Ascending aorta (tissue), 2 donors: Measurements from ENCODE around the gene GOSR2. TPM values are rescaled to one million over a fixed set of nuclear protein-coding genes. Genes with fewer than 3 reads are reported as not detected.

Experiments
- DNase-seq, 2 donors: peaks; one replicate each; pipeline ENCODE4 v3.0.0-alpha.2; 2019; ENCODE audit warnings: low spot score in 2 of 2
- H3K27ac ChIP-seq, 2 donors: fragments of 200-600 bp; sonication (generic); one replicate each; pipeline ENCODE4 v1.5.1; 2016 to 2017; ENCODE audit warnings: mild to moderate bottlenecking in 1 of 2
- H3K27me3 ChIP-seq: fragments of 200-600 bp; sonication (generic); one replicate; pipeline ENCODE4 v1.5.1; 2017
- H3K36me3 ChIP-seq, 2 donors: fragments of 200-600 bp; sonication (generic); one replicate each; pipeline ENCODE4 v1.5.1; 2016
- H3K4me1 ChIP-seq, 2 donors: fragments of 200-600 bp; sonication (generic); one replicate each; pipeline ENCODE4 v1.5.1; 2016 to 2017; ENCODE audit warnings: mild to moderate bottlenecking in 1 of 2
- H3K4me3 ChIP-seq, 2 donors: fragments of 200-600 bp; sonication (generic); one replicate each; pipeline ENCODE4 v1.5.1; 2016 to 2017; ENCODE audit warnings: mild to moderate bottlenecking in 1 of 2
- H3K9me3 ChIP-seq, 2 donors: fragments of 200-600 bp; sonication (generic); one replicate each; pipeline ENCODE4 v1.5.1; 2016
- intact Hi-C: fragments of 100-400 bp; cut with DNase I; formaldehyde crosslinking; loops from one replicate; pipeline ENCODE4 v1.15.1; 2023
- total RNA-seq: library from RNA; depleted of rRNA; stranded (reverse); fragments of >200 nt; gene quantifications from one replicate; pipeline ENCODE4 v1.1.0, GENCODE V29; 2016
- TF ChIP-seq, protein P1 (sequence below), 3 experiments: fragments of 200-600 bp in 2 of 3; fragments of 450-650 bp in 1 of 3; sonication (generic) in 2 of 3; IDR thresholded peaks; one replicate each; pipeline ENCODE4 v1.5.1; 2016 to 2019; ENCODE audit warnings: antibody characterized with exemption in 3 of 3, mild to moderate bottlenecking in 1 of 3, moderate library complexity in 1 of 3

GOSR2 gene
- total RNA-seq, 1 donor from 2014 or later = 36.4 TPM

DNA sequence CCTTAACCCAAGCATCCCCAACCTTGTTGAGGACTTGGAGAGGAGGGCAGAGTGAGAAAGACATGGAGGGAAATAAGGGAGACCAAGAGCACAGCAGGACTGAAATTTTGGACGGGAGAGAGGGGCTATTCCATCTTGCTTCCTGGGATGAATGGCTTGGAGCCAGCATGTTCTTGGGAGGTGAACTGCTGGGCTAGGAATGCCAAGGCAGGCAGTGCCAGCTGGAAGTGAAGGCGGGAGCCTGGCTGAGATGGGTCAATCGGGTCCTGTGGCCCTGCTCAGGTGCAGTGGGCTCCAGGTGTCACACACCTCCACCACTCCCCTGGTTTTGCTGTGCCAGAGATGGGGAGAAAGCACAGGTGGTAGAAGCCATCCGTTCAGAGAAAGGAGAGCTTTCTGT, 46.0 kb upstream of the GOSR2 start:
- Histone ChIP-seq H3K4me3 (no peak overlapping the region), H3K27me3 (no peaks in the 10 kb centered on the region), H3K9me3 (no peaks in the 10 kb centered on the region), H3K27ac (no peak overlapping the region), H3K36me3 (no peaks in the 10 kb centered on the region), H3K4me1 (no peaks in the 10 kb centered on the region)
- DNase-seq = no peak
- intact Hi-C loops = no loop called here
- TF ChIP-seq, protein P1, sequence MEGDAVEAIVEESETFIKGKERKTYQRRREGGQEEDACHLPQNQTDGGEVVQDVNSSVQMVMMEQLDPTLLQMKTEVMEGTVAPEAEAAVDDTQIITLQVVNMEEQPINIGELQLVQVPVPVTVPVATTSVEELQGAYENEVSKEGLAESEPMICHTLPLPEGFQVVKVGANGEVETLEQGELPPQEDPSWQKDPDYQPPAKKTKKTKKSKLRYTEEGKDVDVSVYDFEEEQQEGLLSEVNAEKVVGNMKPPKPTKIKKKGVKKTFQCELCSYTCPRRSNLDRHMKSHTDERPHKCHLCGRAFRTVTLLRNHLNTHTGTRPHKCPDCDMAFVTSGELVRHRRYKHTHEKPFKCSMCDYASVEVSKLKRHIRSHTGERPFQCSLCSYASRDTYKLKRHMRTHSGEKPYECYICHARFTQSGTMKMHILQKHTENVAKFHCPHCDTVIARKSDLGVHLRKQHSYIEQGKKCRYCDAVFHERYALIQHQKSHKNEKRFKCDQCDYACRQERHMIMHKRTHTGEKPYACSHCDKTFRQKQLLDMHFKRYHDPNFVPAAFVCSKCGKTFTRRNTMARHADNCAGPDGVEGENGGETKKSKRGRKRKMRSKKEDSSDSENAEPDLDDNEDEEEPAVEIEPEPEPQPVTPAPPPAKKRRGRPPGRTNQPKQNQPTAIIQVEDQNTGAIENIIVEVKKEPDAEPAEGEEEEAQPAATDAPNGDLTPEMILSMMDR (IDR thresholded peaks at IDR 0.05) = no peak

DNA sequence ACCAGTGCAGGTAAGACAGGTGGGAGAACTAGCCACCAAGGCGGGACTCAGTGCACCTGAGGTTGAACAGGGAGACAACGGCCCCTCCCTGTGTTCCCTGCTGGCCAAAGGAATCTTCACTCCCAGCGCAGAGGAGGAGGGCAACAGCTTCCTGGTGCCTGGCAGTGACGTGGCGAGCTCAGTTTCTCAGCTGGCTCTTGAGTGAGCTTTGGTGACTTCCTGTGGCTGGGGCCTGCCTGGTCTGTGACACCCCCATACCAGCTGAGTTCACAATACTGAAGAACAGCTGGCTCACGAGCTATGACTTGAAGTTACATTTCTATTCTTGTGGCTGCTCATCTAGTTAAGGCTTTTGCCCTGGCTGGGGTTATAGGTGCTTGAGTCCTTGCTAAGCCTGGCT, 45.5 kb upstream of the GOSR2 start:
- Histone ChIP-seq H3K27ac (peak overlapping the region in 1 of 2 donors; percentile 18), H3K4me1 (no peaks in the 10 kb centered on the region), H3K4me3 (no peak overlapping the region), H3K36me3 (no peaks in the 10 kb centered on the region), H3K9me3 (no peaks in the 10 kb centered on the region), H3K27me3 (no peaks in the 10 kb centered on the region)
- intact Hi-C loops = no loop called here
- DNase-seq = no peak
- TF ChIP-seq, protein P1 (IDR thresholded peaks at IDR 0.05) = no peak

DNA sequence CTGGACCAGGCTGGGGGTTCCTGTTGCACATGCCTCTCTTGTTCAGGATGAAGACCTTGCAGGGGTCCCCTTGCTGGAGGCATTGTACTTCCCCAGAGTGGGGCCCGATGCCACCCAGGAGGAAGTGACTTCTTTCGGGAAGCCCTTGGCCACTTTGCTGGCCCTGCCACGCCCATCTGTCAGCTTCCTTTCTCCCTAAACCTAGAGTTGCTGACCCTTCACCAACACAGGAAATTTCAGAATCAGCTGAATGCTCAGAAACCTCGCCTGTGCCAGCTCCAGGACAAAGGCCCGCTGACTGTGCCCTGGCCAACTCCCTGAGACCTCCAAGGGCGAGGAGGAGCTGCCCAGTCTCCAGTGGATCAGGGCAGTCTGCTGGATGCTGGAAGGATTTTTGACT, 44.9 kb upstream of the GOSR2 start:
- intact Hi-C loops = no loop called here
- H3K4me3 ChIP-seq = no peak overlapping the region
- no peaks in the 10 kb centered on the region for H3K9me3 ChIP-seq
- H3K4me1 ChIP-seq = no peaks in the 10 kb centered on the region
- no peak overlapping the region for H3K27ac ChIP-seq
- H3K27me3 ChIP-seq = no peaks in the 10 kb centered on the region
- DNase-seq = peak in 1 of 2 donors; percentile 71
- TF ChIP-seq, protein P1 (IDR thresholded peaks at IDR 0.05) = no peak
- no peaks in the 10 kb centered on the region for H3K36me3 ChIP-seq

DNA sequence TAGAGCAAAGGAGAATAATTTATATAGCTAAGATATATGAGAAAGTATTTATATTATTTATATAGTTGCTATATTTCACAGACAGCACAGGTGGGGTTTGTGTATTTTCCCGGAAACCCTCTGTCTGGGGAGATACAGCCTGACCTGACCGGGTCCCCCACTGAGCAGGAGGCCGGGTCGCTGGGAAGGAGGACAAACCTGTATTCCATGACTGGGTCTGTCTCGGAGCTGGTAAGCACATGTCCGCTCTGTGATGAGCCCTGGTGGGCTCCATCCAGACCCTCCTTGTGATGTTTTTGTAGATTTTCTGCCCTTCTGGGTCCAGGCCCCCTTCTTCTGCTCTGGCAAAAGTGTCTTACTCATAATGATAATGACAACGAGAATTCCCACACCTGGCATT, 43.9 kb upstream of the GOSR2 start:
- DNase-seq = no peak
- H3K27ac ChIP-seq = peak overlapping the region in 1 of 2 donors; percentile 36
- H3K27me3 ChIP-seq = no peaks in the 10 kb centered on the region
- TF ChIP-seq, protein P1 (IDR thresholded peaks at IDR 0.05) = no peak
- H3K4me3 ChIP-seq = no peak overlapping the region
- H3K9me3 ChIP-seq = no peaks in the 10 kb centered on the region
- intact Hi-C loops = no loop called here
- H3K36me3 ChIP-seq = no peaks in the 10 kb centered on the region
- no peaks in the 10 kb centered on the region for H3K4me1 ChIP-seq

DNA sequence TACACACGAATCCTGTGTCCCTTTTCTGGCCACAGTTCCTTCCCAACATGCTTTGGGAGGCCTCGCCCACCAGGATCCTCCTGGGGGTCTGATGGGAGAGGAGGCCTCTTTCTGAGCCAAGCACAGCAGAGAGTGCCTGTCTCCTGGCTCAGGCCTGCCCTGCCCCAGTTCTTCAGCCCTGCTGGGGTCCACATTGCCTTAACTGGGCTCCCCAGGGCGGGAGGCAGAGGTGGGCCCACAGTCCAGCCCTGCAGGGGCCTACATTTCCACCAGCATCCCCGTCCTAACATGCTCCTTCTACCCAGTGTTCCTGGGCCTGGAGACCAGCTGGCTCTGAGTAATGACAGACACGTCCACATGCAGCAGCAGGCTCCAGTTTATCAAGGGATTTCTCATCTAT, 41.9 kb upstream of the GOSR2 start:
- Histone ChIP-seq H3K9me3 (no peaks in the 10 kb centered on the region), H3K4me3 (no peak overlapping the region), H3K27ac (no peak overlapping the region), H3K27me3 (peaks cover 4% of the 10 kb centered on the region), H3K4me1 (no peaks in the 10 kb centered on the region), H3K36me3 (no peaks in the 10 kb centered on the region)
- intact Hi-C loops = no loop called here
- TF ChIP-seq, protein P1 (IDR thresholded peaks at IDR 0.05) = no peak
- DNase-seq = no peak

DNA sequence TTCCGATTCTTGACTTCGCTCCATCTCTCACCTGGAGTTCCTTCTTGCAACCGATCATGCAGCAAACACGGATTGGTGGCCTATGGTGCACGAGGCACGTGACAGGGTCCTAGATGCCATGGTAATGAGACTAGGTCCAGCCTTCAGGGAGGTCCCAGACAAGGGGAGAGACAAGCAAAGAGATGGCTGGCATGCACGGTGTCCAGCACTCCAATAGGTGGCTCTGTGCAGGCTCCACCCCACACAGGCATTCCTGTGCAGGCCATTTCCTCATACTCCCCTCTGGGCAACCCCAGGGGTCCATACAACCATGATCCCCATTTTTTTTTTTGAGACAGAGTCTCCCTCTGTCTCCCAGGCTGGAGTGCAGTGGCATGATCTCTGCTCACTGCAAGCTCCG, 40.3 kb upstream of the GOSR2 start:
- no peak for DNase-seq
- Histone ChIP-seq H3K4me3 (no peak overlapping the region), H3K9me3 (no peaks in the 10 kb centered on the region), H3K4me1 (no peaks in the 10 kb centered on the region), H3K27me3 (peaks cover 4% of the 10 kb centered on the region), H3K27ac (no peak overlapping the region), H3K36me3 (no peaks in the 10 kb centered on the region)
- intact Hi-C loops = no loop called here
- TF ChIP-seq, protein P1 (IDR thresholded peaks at IDR 0.05) = no peak
